B cell (primary cell): ENCODE measurements around the gene SELENOV. TPM values are rescaled to one million over a fixed set of nuclear protein-coding genes. Genes with fewer than 3 reads are reported as not detected.

Source experiments
- ATAC-seq: fragments of 200-7000 bp; cut with Tn5 transposase; one replicate; pipeline ENCODE4 v1.10.0; 2021; ENCODE audit warnings: low read depth, mild to moderate bottlenecking, moderate number of reproducible peaks, moderate library complexity
- CTCF ChIA-PET: fragments of 350-600 bp; sonication (Branson Sonifier 250); formaldehyde crosslinking; loops from one replicate; lab custom pipeline; 2021; ENCODE audit warnings: antibody characterized with exemption, inconsistent platforms; lab: Charles Lee
- POLR2A ChIA-PET: fragments of 350-600 bp; sonication (Branson Sonifier 250); formaldehyde crosslinking; loops from one replicate; lab custom pipeline; 2021; ENCODE audit warnings: antibody characterized with exemption; lab: Charles Lee
- DNase-seq: peaks from one replicate; pipeline ENCODE4 v3.0.0; 2013
- H2AFZ ChIP-seq: 2 replicates; pipeline ENCODE4 v1.6.1; 2012; ENCODE audit warnings: mild to moderate bottlenecking, low read depth, low read length; ENCODE audit not compliant: insufficient read depth, poor library complexity, severe bottlenecking
- H3K27ac ChIP-seq, 2 donors: 1 replicate in 1 of 2; 2 replicates in 1 of 2; pipeline ENCODE4 v1.5.1; 2012 to 2013; ENCODE audit warnings: low read length in 2 of 2, mild to moderate bottlenecking in 2 of 2, moderate library complexity in 1 of 2
- H3K27me3 ChIP-seq, 4 experiments: fragments of 200-600 bp in 1 of 4; sonication (generic) in 1 of 4; replicated peaks in 1 of 4; 1 replicate in 2 of 4; 2 replicates in 2 of 4; pipeline versions ENCODE4 v1.6.1 to v1.7.0; 2013 to 2016; ENCODE audit warnings: low read length in 3 of 4, mild to moderate bottlenecking in 2 of 4, mixed read lengths in 1 of 4, moderate library complexity in 1 of 4; ENCODE audit not compliant: insufficient read depth in 4 of 4, control insufficient read depth in 3 of 4; ENCODE audit errors: control extremely low read depth in 1 of 4
- H3K36me3 ChIP-seq, 2 experiments: replicated peaks in 1 of 2; 1 replicate in 1 of 2; 2 replicates in 1 of 2; pipeline versions ENCODE4 v1.6.1 to v1.7.1; 2013; ENCODE audit warnings: low read length in 1 of 2; ENCODE audit not compliant: insufficient read depth in 2 of 2, control insufficient read depth in 1 of 2; ENCODE audit errors: control extremely low read depth in 1 of 2, extremely low read depth in 1 of 2
- H3K4me1 ChIP-seq, 2 donors: fragments of 200-600 bp in 1 of 2; sonication (generic) in 1 of 2; 1 replicate in 1 of 2; 2 replicates in 1 of 2; pipeline versions ENCODE4 v1.5.1 to v1.6.1; 2013 to 2017; ENCODE audit warnings: low read length in 2 of 2; ENCODE audit not compliant: control insufficient read depth in 2 of 2, insufficient read depth in 2 of 2
- H3K4me2 ChIP-seq: replicated peaks from 2 replicates; pipeline ENCODE3; 2012; ENCODE audit warnings: mild to moderate bottlenecking, low read depth, low read length; ENCODE audit not compliant: poor library complexity, severe bottlenecking
- H3K4me3 ChIP-seq, 5 experiments: fragments of 200-600 bp in 1 of 5; sonication (generic) in 1 of 5; 1 replicate in 3 of 5; 2 replicates in 2 of 5; pipeline versions ENCODE4 v1.5.1 to v1.7.0; 2011 to 2016; ENCODE audit warnings: low read length in 4 of 5, mild to moderate bottlenecking in 4 of 5, low read depth in 2 of 5, control low read depth in 1 of 5, moderate library complexity in 1 of 5; ENCODE audit not compliant: insufficient read depth in 1 of 5; ENCODE audit errors: control extremely low read depth in 1 of 5, extremely low read depth in 1 of 5
- H3K79me2 ChIP-seq: fragments of 200-600 bp; sonication (generic); one replicate; pipeline ENCODE4 v1.6.0; 2016; ENCODE audit warnings: low read length; ENCODE audit not compliant: control insufficient read depth, insufficient read depth
- H3K9ac ChIP-seq: fragments of 200-600 bp; sonication (generic); 2 replicates; pipeline ENCODE4 v1.6.1; 2017; ENCODE audit warnings: mild to moderate bottlenecking, low read length, moderate library complexity
- H3K9me3 ChIP-seq, 3 donors: one replicate each; pipeline versions ENCODE4 v1.6.1 to v1.7.1; 2013; ENCODE audit warnings: low read length in 2 of 3; ENCODE audit not compliant: control insufficient read depth in 2 of 3, insufficient read depth in 1 of 3; ENCODE audit errors: control extremely low read depth in 1 of 3
- H4K20me1 ChIP-seq: 2 replicates; pipeline ENCODE4 v1.6.0; 2012; ENCODE audit warnings: mild to moderate bottlenecking, low read length; ENCODE audit not compliant: insufficient read depth, control insufficient read depth, poor library complexity, severe bottlenecking
- H3K27ac Mint-ChIP-seq: one replicate; pipeline ENCODE4 v1.8.0; 2021; ENCODE audit warnings: mixed read lengths
- H3K27me3 Mint-ChIP-seq: one replicate; pipeline ENCODE4 v1.8.0; 2021; ENCODE audit warnings: mixed read lengths
- H3K4me1 Mint-ChIP-seq: one replicate; pipeline ENCODE4 v1.8.0; 2021; ENCODE audit warnings: mixed read lengths
- H3K4me3 Mint-ChIP-seq: one replicate; pipeline ENCODE4 v1.8.0; 2021; ENCODE audit warnings: mixed read lengths
- H3K9me3 Mint-ChIP-seq: one replicate; pipeline ENCODE4 v1.8.0; 2022; ENCODE audit warnings: mixed read lengths; ENCODE audit not compliant: insufficient read depth
- CTCF ChIP-seq: fragments of 200-600 bp; IDR thresholded peaks from one replicate; pipeline ENCODE4 v1.8.0; 2022; ENCODE audit warnings: antibody characterized with exemption, mild to moderate bottlenecking
- EZH2 ChIP-seq: IDR thresholded peaks from 2 replicates; pipeline ENCODE4 v1.6.1; 2012; ENCODE audit warnings: borderline replicate concordance, low read depth, mild to moderate bottlenecking, moderate library complexity, low read length; ENCODE audit not compliant: insufficient read depth, poor library complexity, severe bottlenecking
- WGBS: methylation state at CpG from one replicate; pipeline ENCODE4 v1.1.5; 2013; ENCODE audit warnings: missing lambda C conversion rate; ENCODE audit not compliant: insufficient coverage; 5-methylcytosine and 5-hydroxymethylcytosine counted together
- intact Hi-C: fragments of 100-400 bp; cut with micrococcal nuclease; formaldehyde crosslinking; loops from one replicate; pipeline ENCODE4 v1.10.0; 2022
- polyA plus RNA-seq: library from polyadenylated mRNA; depleted of rRNA; stranded (reverse); fragments of >200 nt; gene quantifications from 2 replicates; pipeline ENCODE4 v1.2.3, GENCODE V29; 2012
- total RNA-seq, 2 donors: library from RNA; stranded (reverse); fragments of 120-200 nt in 1 of 2; gene quantifications; 1 replicate in 1 of 2; 2 replicates in 1 of 2; pipeline versions ENCODE4 v1.2.3 to v1.2.4, GENCODE V29; 2013 to 2022

Gene SELENOV
- total and polyA plus RNA-seq, 2 donors (not counting 1 experiment from before 2014, with no cell fraction given), result not detected

- ATAC-seq (peak; percentile 94), DNase-seq (peak; percentile 96)
- ChIA-PET CTCF (interaction anchor here (0.6 to 1.9 kb wide), 6 partner anchors 12 to 418 kb away, joined by 3 to 8 read pairs (median 3); no protein-coding TSS in a partner anchor), POLR2A (interaction anchor here (0.6 kb wide), 2 partner anchors 27 to 206 kb away, joined by 3 to 12 read pairs; no protein-coding TSS in a partner anchor)
- Histone ChIP-seq H4K20me1 (no peaks in the 10 kb centered on the region), H3K79me2 (peaks cover 26% of the 10 kb centered on the region), H3K4me2 (peak within 1 kb of the TSS; percentile 87), H2AFZ (peak within 1 kb of the TSS; percentile 90), H3K9ac (peak within 1 kb of the TSS; percentile 85), H3K36me3 (no peaks in the 10 kb centered on the region), H3K27ac (peak within 1 kb of the TSS; percentile 74 to 83), H3K9me3 (no peaks in the 10 kb centered on the region), H3K4me1 (peaks cover 21 to 26% of the 10 kb centered on the region in 2 donors), H3K4me3 (peak within 1 kb of the TSS; percentile 66 to 97 (median 86)), H3K27me3 (no peaks in the 10 kb centered on the region)
- intact Hi-C loops, result loop anchor here (1.0 to 2.0 kb wide), 4 partner anchors 7 to 149 kb away; partner anchors contain the start of genes EID2B, MED29, PAF1 and SUPT5H
- Mint-ChIP-seq H3K27me3 (no peaks in the 10 kb centered on the region), H3K27ac (peak within 1 kb of the TSS; percentile 93), H3K9me3 (no peaks in the 10 kb centered on the region), H3K4me1 (peaks cover 41% of the 10 kb centered on the region), H3K4me3 (peak within 1 kb of the TSS; percentile 98)
- under 1% methylated on average over 84 of the region's 84 CpGs for WGBS
- no peak for TF ChIP-seq EZH2
- peak; percentile 80 for TF ChIP-seq CTCF
These were observed 24.8 kb downstream of the SELENOV start, which contains the start of gene EID2 for GRCh38 chr19:39539518-39540332. TSS of gene EID2 (minus strand) at chr19:39540161. CDS start at chr19:39540079, 82 bp downstream.
